ENCODE data around the gene PLRG1. TPM values are rescaled to one million over a fixed set of nuclear protein-coding genes. Genes with fewer than 3 reads are reported as not detected.

The PLRG1 gene
- total RNA-seq, 1 experiment from 2014 or later = 105 TPM

- no peak for DNase-seq (ENCODE audit: low read depth)
- in situ Hi-C loops (cut with HindIII; ENCODE audit: low pct_unique_long_range_greater_than_20kb, low sequenced_read_pairs) = no loop called here
These were observed 15.9 kb downstream of the PLRG1 start for GRCh38 chr4:154534296-154534695.

GRCh38 chr4:154529728-154530519 lies 20.3 kb downstream of the PLRG1 start:
- in situ Hi-C loops (cut with HindIII; ENCODE audit: low pct_unique_long_range_greater_than_20kb, low sequenced_read_pairs) = no loop called here
- no peak for DNase-seq (ENCODE audit: low read depth)

DNA sequence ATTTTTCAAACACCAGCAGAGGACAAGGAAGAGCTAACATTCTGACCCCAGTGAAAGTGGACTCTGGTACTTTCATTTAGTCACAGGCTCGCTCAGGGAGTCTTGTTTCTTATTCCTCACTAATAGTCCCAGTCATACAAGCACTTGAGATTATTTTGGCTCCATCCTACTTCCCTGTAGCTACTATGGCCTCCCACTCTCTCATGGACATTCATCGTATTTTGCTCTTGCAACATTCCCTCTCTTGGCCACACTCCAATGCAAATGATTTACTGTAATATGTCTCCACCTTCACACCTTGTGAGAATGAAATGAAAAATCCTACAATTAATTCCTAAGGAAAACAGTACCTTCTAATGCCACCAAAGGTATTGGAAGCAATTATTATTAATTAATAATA lies 21.3 kb downstream of the PLRG1 start:
- in situ Hi-C loops (cut with HindIII; ENCODE audit: low pct_unique_long_range_greater_than_20kb, low sequenced_read_pairs) = no loop called here
- DNase-seq (ENCODE audit: low read depth) = no peak

DNA sequence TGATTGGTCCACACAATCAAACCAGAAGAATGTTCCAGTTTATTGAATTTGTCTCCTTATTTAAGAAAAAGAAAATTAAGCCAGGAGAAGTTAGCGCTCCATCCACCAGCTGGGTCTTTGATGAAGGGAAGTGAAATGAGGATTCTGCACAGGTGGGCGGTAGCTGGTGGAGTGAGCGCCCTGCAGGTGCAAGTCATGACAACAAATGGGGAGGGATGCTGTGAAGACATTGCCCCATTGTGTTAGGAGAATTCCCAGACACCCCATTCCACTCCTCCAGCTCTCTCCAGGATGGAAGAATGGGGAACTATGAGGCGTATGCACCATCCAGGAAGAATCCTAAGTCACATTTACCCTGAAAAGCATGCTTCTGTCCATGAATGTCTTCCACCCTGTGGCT lies 22.9 kb downstream of the PLRG1 start:
- DNase-seq (ENCODE audit: low read depth) = no peak
- in situ Hi-C loops (cut with HindIII; ENCODE audit: low pct_unique_long_range_greater_than_20kb, low sequenced_read_pairs) = no loop called here

GRCh38 chr4:154526151-154526550 lies 24.0 kb downstream of the PLRG1 start:
- in situ Hi-C loops (cut with HindIII; ENCODE audit: low pct_unique_long_range_greater_than_20kb, low sequenced_read_pairs) = no loop called here

GRCh38 chr4:154521607-154522006 lies 28.6 kb downstream of the PLRG1 start:
- in situ Hi-C loops (cut with HindIII; ENCODE audit: low pct_unique_long_range_greater_than_20kb, low sequenced_read_pairs) = no loop called here
- no peak for DNase-seq (ENCODE audit: low read depth)

More at GRCh38 chr4:154526151-154526550, 24.0 kb downstream of the PLRG1 start:
- no peak for DNase-seq (ENCODE audit: low read depth)

DNA sequence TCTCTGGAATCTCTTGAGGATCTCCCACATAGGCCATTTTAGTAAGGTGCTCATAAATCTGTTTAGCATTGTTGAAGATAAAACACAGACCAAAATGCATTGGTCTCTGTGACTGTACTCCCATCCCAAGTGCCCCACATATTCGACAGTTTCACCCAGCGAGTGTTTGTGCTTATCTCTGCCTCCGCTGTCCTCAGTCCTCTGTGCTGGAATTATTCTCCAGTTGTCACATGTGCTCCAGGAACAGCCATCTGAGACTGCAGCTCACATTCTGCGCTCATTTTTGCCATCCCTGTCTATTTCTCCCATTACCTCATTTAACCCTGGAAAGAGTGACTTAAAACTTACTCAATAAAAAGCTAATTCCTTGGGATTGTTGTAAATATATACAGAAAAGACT lies 31.0 kb downstream of the PLRG1 start:
- in situ Hi-C loops (cut with HindIII; ENCODE audit: low pct_unique_long_range_greater_than_20kb, low sequenced_read_pairs) = no loop called here

GRCh38 chr4:154517591-154517990 lies 32.6 kb downstream of the PLRG1 start:
- in situ Hi-C loops (cut with HindIII; ENCODE audit: low pct_unique_long_range_greater_than_20kb, low sequenced_read_pairs) = no loop called here
- no peak for DNase-seq (ENCODE audit: low read depth)

More for the DNA sequence above, 31.0 kb downstream of the PLRG1 start:
- no peak for DNase-seq (ENCODE audit: low read depth)

GRCh38 chr4:154516318-154517029 lies 33.7 kb downstream of the PLRG1 start:
- in situ Hi-C loops (cut with HindIII; ENCODE audit: low pct_unique_long_range_greater_than_20kb, low sequenced_read_pairs) = no loop called here
- no peak for DNase-seq (ENCODE audit: low read depth)

GRCh38 chr4:154511981-154512380 lies 38.2 kb downstream of the PLRG1 start:
- DNase-seq (ENCODE audit: low read depth) = no peak
- in situ Hi-C loops (cut with HindIII; ENCODE audit: low pct_unique_long_range_greater_than_20kb, low sequenced_read_pairs) = no loop called here

DNA sequence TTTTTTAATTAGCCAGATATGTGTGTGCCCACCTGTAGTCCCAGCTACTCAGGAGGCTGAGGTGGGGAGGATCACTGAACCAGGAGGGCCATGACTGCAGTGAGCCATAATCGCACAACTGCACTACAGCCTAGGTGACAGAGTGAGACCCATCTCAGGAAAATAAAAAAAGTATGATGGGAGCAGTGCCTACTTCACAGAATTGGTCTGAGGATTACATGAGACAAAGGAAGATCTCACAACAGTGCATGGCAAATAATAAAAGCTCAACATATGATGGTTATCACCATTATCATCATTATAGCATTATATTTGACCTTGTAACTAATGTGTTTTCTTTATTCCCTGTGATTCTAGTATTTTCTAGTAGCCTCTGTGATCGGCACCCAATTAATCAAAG lies 38.7 kb downstream of the PLRG1 start:
- DNase-seq (ENCODE audit: low read depth) = no peak
- in situ Hi-C loops (cut with HindIII; ENCODE audit: low pct_unique_long_range_greater_than_20kb, low sequenced_read_pairs) = no loop called here

GRCh38 chr4:154507156-154507555 lies 43.0 kb downstream of the PLRG1 start:
- in situ Hi-C loops (cut with HindIII; ENCODE audit: low pct_unique_long_range_greater_than_20kb, low sequenced_read_pairs) = no loop called here
- DNase-seq (ENCODE audit: low read depth) = peak; percentile 14

DNA sequence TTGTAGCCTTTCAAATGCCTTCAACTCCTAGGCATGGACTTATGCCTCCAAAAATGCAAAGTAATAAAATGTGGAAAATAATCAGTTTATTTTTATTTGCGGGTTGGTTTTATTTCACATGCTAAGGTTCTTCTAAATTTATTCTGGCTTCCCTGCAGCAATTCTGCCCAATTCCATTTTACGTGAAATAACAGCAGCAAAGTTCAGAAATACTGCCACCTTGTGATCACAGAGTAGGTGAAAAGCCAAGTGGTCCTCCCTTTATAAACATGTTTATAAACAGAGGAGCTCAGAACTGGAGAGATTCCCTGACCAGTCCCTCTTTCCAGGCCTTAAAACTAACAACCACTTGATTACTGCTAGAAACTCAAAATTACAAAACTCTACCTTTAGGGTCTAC lies 43.9 kb downstream of the PLRG1 start:
- in situ Hi-C loops (cut with HindIII; ENCODE audit: low pct_unique_long_range_greater_than_20kb, low sequenced_read_pairs) = no loop called here
- no peak for DNase-seq (ENCODE audit: low read depth)

DNA sequence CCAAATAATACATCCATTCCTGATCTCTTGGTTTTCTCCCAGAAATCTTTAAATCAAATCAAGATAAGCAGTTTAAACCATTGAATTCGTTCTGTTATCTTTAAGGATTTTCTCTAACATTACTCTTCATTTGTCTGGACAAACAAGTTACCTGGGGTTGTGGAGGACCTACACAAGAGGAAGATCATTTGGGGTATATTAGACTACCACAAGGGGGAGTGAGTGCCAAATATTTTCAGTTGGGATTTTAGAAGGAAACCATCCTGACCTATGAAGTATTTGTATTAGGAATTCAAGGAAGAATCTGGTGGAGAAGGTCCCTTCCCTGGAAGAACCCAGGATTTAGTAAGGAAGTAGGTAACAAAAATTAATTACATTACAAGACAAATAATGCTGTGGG lies 46.6 kb downstream of the PLRG1 start:
- DNase-seq (ENCODE audit: low read depth) = peak; percentile 12
- in situ Hi-C loops (cut with HindIII; ENCODE audit: low pct_unique_long_range_greater_than_20kb, low sequenced_read_pairs) = no loop called here

- no peak for DNase-seq (ENCODE audit: low read depth)
- in situ Hi-C loops (cut with HindIII; ENCODE audit: low pct_unique_long_range_greater_than_20kb, low sequenced_read_pairs) = no loop called here
These were observed 48.1 kb downstream of the PLRG1 start for GRCh38 chr4:154502111-154502510.

DNA sequence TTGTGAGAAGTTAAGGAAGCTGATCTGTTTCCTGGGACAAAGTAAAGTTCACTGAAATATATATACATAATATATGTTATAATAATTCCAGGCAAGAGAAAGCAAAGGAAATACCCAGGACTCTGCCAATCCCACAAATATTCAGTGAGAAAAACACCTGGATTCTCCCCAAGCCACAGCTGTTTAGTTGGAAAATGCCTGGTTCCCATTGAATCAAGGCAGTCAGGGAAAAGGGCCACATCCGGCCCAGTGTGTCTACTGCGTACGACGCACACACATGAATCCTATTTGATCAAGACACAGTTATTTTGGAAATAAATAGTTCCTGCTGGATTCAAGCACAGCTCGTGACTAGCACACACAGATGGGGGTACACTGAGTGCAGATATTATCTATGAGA lies 52.3 kb downstream of the PLRG1 start:
- in situ Hi-C loops (cut with HindIII; ENCODE audit: low pct_unique_long_range_greater_than_20kb, low sequenced_read_pairs) = no loop called here
- no peak for DNase-seq (ENCODE audit: low read depth)

DNA sequence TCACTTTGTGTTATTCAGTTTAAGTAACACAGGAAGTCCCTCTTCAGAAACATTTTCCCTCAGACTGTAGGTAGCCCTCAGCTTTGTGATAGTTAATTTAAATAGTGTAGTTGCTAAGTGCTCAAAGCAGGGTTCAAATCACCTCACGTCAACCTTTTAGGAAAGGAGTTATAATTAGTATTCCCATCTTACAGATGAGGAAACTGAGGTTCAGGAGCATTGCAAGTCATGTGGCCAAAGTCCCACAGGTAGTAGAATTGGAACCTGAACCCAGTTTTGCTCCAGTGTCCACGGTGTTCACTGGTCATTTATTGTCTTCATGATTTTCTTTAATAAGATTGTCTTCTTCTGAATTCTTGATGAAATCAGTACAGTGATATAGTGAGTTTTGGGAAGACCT lies 54.3 kb downstream of the PLRG1 start:
- in situ Hi-C loops (cut with HindIII; ENCODE audit: low pct_unique_long_range_greater_than_20kb, low sequenced_read_pairs) = no loop called here

GRCh38 chr4:154492288-154492687 lies 57.9 kb downstream of the PLRG1 start:
- in situ Hi-C loops (cut with HindIII; ENCODE audit: low pct_unique_long_range_greater_than_20kb, low sequenced_read_pairs) = no loop called here

More for the DNA sequence above, 54.3 kb downstream of the PLRG1 start:
- no peak for DNase-seq (ENCODE audit: low read depth)

DNA sequence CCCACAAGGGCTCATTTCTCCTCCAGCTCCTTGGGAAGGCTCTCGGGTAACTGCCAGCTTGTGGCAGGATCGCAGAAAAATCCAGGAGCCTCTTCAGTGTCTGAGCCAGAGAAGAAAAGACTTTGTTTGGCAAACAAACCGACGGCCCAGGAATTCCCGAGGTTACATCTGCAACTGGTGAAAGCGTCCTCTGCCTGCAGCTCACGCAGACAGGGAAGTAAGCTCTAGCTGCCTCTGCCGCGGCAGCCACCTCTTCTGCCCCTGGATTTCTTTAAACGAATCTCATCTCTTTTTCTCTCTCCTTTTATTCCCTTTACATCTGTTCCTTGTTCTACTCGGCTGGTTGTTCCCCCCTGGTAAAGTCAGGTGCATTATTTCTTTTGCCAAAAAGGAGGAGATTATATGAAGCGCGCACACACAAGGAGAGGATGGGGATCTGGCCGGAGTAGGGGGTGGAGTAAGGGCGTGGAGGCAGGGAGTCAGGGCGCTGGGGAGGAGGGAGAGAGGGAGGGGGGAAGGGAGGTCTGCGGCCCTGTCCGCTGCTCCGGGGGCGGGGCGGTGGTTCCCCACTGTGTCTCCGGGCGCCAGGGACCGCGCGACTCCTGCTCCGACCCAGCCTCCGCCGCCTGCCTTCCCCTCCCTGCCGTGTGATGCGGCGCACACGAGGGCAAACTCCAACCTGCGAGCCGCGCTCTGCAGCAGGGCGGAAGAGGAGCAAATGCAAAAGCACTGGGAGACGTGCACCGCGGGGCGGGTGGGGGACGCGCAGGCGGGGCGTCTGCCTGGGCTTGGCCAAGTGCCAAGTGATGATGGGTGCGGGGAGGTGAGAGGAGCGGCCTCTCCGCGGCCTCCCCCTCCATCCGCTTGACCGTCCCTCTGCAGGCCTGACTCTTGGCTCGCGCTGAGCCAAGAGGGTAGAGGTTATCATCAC lies 58.6 kb downstream of the PLRG1 start, which contains the start of gene DCHS2:
Gene DCHS2, minus strand, starts transcription at position 459 of the 931 bp plus-strand sequence. Its CDS starts 444 bp downstream, at position 15.
- in situ Hi-C loops (cut with HindIII; ENCODE audit: low pct_unique_long_range_greater_than_20kb, low sequenced_read_pairs) = no loop called here
- DNase-seq (ENCODE audit: low read depth) = peak; percentile 66

More at GRCh38 chr4:154492288-154492687, 57.9 kb downstream of the PLRG1 start:
- DNase-seq (ENCODE audit: low read depth) = no peak
